HEK293 (cell line): Measurements from ENCODE around the gene RASSF3.

ENCODE experiments used
- BCL11B ChIP-seq: fragments of 450-650 bp; formaldehyde crosslinking; IDR thresholded peaks from 2 replicates; pipeline ENCODE4 v1.5.1; 2016; ENCODE audit warnings: low read depth, missing biosample characterization, missing genetic modification characterization
- FEZF1 ChIP-seq: fragments of 450-650 bp; formaldehyde crosslinking; IDR thresholded peaks from 2 replicates; pipeline ENCODE4 v1.5.1; 2016; ENCODE audit warnings: missing biosample characterization, missing genetic modification characterization
- GLI2 ChIP-seq: fragments of 450-650 bp; formaldehyde crosslinking; IDR thresholded peaks from 2 replicates; pipeline ENCODE4; 2017; ENCODE audit warnings: missing biosample characterization, missing genetic modification characterization, low read depth, borderline replicate concordance
- GLIS2 ChIP-seq: fragments of 450-650 bp; formaldehyde crosslinking; IDR thresholded peaks from 2 replicates; pipeline ENCODE4 v1.5.1; 2016; ENCODE audit warnings: missing biosample characterization, missing genetic modification characterization
- HOXC10 ChIP-seq: sonication (generic); formaldehyde crosslinking; IDR thresholded peaks from 2 replicates; pipeline ENCODE4 v1.8.1; 2023; ENCODE audit warnings: mild to moderate bottlenecking, missing genetic modification reagents
- KLF1 ChIP-seq: fragments of 450-650 bp; formaldehyde crosslinking; IDR thresholded peaks from 2 replicates; pipeline ENCODE4 v1.5.1; 2016; ENCODE audit warnings: missing biosample characterization, missing genetic modification characterization
- KLF7 ChIP-seq: fragments of 450-650 bp; formaldehyde crosslinking; IDR thresholded peaks from 2 replicates; pipeline ENCODE4 v1.5.1; 2016; ENCODE audit warnings: missing biosample characterization, missing genetic modification characterization, borderline replicate concordance
- MYNN ChIP-seq: fragments of 450-650 bp; formaldehyde crosslinking; IDR thresholded peaks from 2 replicates; pipeline ENCODE4 v1.5.1; 2016; ENCODE audit warnings: missing biosample characterization, missing genetic modification characterization, borderline replicate concordance
- OVOL3 ChIP-seq: fragments of 450-650 bp; formaldehyde crosslinking; IDR thresholded peaks from 2 replicates; pipeline ENCODE4 v1.5.1; 2016; ENCODE audit warnings: missing biosample characterization, missing genetic modification characterization
- SCRT1 ChIP-seq: fragments of 450-650 bp; formaldehyde crosslinking; IDR thresholded peaks from 2 replicates; pipeline ENCODE4 v1.5.1; 2016; ENCODE audit warnings: missing biosample characterization, missing genetic modification characterization, borderline replicate concordance
- SETDB1 ChIP-seq: IDR thresholded peaks from one replicate; pipeline ENCODE4 v1.6.1; 2017; ENCODE audit warnings: mild to moderate bottlenecking, low read length, moderate library complexity, mixed read lengths; ENCODE audit not compliant: insufficient read length
- SP2 ChIP-seq: fragments of 450-650 bp; formaldehyde crosslinking; IDR thresholded peaks from 2 replicates; pipeline ENCODE4 v1.5.1; 2016; ENCODE audit warnings: missing biosample characterization, missing genetic modification characterization
- TSHZ1 ChIP-seq: fragments of 450-650 bp; formaldehyde crosslinking; IDR thresholded peaks from 2 replicates; pipeline ENCODE4 v1.5.1; 2016; ENCODE audit warnings: missing biosample characterization, missing genetic modification characterization, borderline replicate concordance
- ZBTB11 ChIP-seq: fragments of 450-650 bp; formaldehyde crosslinking; conservative IDR thresholded peaks from 2 replicates; pipeline ENCODE4 v1.5.1; 2016; ENCODE audit warnings: low read depth, missing biosample characterization, missing genetic modification characterization
- ZBTB7A ChIP-seq: fragments of 450-650 bp; formaldehyde crosslinking; IDR thresholded peaks from 2 replicates; pipeline ENCODE4 v1.5.1; 2016; ENCODE audit warnings: low read depth, missing biosample characterization, missing genetic modification characterization
- ZBTB8A ChIP-seq: fragments of 450-650 bp; formaldehyde crosslinking; IDR thresholded peaks from 2 replicates; pipeline ENCODE4 v1.5.1; 2016; ENCODE audit warnings: missing biosample characterization, missing genetic modification characterization
- ZFHX2 ChIP-seq: fragments of 450-650 bp; formaldehyde crosslinking; conservative IDR thresholded peaks from 2 replicates; pipeline ENCODE4 v1.5.1; 2016; ENCODE audit warnings: missing biosample characterization, missing genetic modification characterization
- ZFP3 ChIP-seq: fragments of 450-650 bp; formaldehyde crosslinking; IDR thresholded peaks from 2 replicates; pipeline ENCODE4 v1.5.1; 2016; ENCODE audit warnings: low read depth, missing biosample characterization, missing genetic modification characterization
- ZNF184 ChIP-seq: fragments of 450-650 bp; IDR thresholded peaks from 2 replicates; pipeline ENCODE4 v1.5.1; 2018; ENCODE audit warnings: missing biosample characterization, mild to moderate bottlenecking, missing genetic modification characterization
- ZNF2 ChIP-seq: fragments of 450-650 bp; formaldehyde crosslinking; IDR thresholded peaks from 2 replicates; pipeline ENCODE4 v1.5.1; 2016; ENCODE audit warnings: missing biosample characterization, missing genetic modification characterization
- ZNF341 ChIP-seq: fragments of 450-650 bp; formaldehyde crosslinking; IDR thresholded peaks from 2 replicates; pipeline ENCODE4; 2016; ENCODE audit warnings: low read depth, missing biosample characterization, missing genetic modification characterization
- ZNF350 ChIP-seq: fragments of 450-650 bp; formaldehyde crosslinking; IDR thresholded peaks from 2 replicates; pipeline ENCODE4 v1.5.0; 2017; ENCODE audit warnings: missing biosample characterization, mild to moderate bottlenecking, missing genetic modification characterization
- ZNF366 ChIP-seq: fragments of 450-650 bp; formaldehyde crosslinking; conservative IDR thresholded peaks from 2 replicates; pipeline ENCODE4 v1.5.1; 2016; ENCODE audit warnings: missing biosample characterization, missing genetic modification characterization
- ZNF561 ChIP-seq: fragments of 450-650 bp; IDR thresholded peaks from 2 replicates; pipeline ENCODE4 v1.5.1; 2018; ENCODE audit warnings: missing biosample characterization, missing genetic modification characterization, borderline replicate concordance
- ZNF580 ChIP-seq: fragments of 450-650 bp; formaldehyde crosslinking; IDR thresholded peaks from 2 replicates; pipeline ENCODE4 v1.5.1; 2016; ENCODE audit warnings: missing biosample characterization, missing genetic modification characterization
- ZNF600 ChIP-seq: fragments of 450-650 bp; formaldehyde crosslinking; IDR thresholded peaks from 2 replicates; pipeline ENCODE4 v1.5.1; 2016; ENCODE audit warnings: missing biosample characterization, missing genetic modification characterization
- ZNF654 ChIP-seq: fragments of 450-650 bp; formaldehyde crosslinking; IDR thresholded peaks from 2 replicates; pipeline ENCODE4 v1.5.1; 2016; ENCODE audit warnings: low read depth, missing biosample characterization, missing genetic modification characterization
- ZNF692 ChIP-seq: fragments of 450-650 bp; formaldehyde crosslinking; IDR thresholded peaks from 2 replicates; pipeline ENCODE4 v1.5.1; 2016; ENCODE audit warnings: missing biosample characterization, missing genetic modification characterization
- ZNF776 ChIP-seq: fragments of 450-650 bp; formaldehyde crosslinking; IDR thresholded peaks from 2 replicates; pipeline ENCODE4 v1.5.0; 2017; ENCODE audit warnings: missing biosample characterization, missing genetic modification characterization, borderline replicate concordance
- ZNF792 ChIP-seq: fragments of 450-650 bp; formaldehyde crosslinking; IDR thresholded peaks from 2 replicates; pipeline ENCODE4 v1.5.1; 2016; ENCODE audit warnings: missing biosample characterization, missing genetic modification characterization
- ZSCAN4 ChIP-seq: fragments of 450-650 bp; formaldehyde crosslinking; IDR thresholded peaks from 2 replicates; pipeline ENCODE4 v1.5.1; 2017; ENCODE audit warnings: missing biosample characterization, missing genetic modification characterization

RASSF3 gene

GRCh38 chr12:64610079-64610659 lies at the start of gene RASSF3 (continued):
- TF ChIP-seq ZNF580 (tag by site-specific recombination), result no peak
- no peak for TF ChIP-seq GLI2 (tag by site-specific recombination)
- TF ChIP-seq ZNF184 (tag by site-specific recombination), result no peak
- 0 out of 2 replicates have a peak, but pooled peaks have one; percentile 38 for TF ChIP-seq HOXC10 (CRISPR knock-in tag)
- TF ChIP-seq ZNF350 (tag by site-specific recombination), result no peak
- TF ChIP-seq TSHZ1 (tag by site-specific recombination), result no peak
- no peak for TF ChIP-seq OVOL3 (tag by site-specific recombination)
- TF ChIP-seq ZNF776 (tag by site-specific recombination), result no peak
- TF ChIP-seq ZNF654 (tag by site-specific recombination), result no peak
- no peak for TF ChIP-seq ZNF792
- no peak for TF ChIP-seq KLF7 (tag by site-specific recombination)
- peak; percentile 60 for TF ChIP-seq KLF1
- TF ChIP-seq BCL11B (tag by site-specific recombination), result 0 out of 2 replicates have a peak, but pooled peaks have one; percentile 65
- no peak for TF ChIP-seq MYNN (tag by site-specific recombination)
- no peak for TF ChIP-seq ZNF366
- TF ChIP-seq ZBTB7A (tag by site-specific recombination), result 0 out of 2 replicates have a peak, but pooled peaks have one; percentile 54
- no peak for TF ChIP-seq SETDB1
- peak; percentile 69; the same call in 1 of the 2 replicates for TF ChIP-seq GLIS2 (tag by site-specific recombination)
- TF ChIP-seq ZNF341, result peak; percentile 33; the same call in 1 of the 2 replicates
- TF ChIP-seq ZNF600, result 0 out of 2 replicates have a peak, but pooled peaks have one; percentile 26
- peak; percentile 82 for TF ChIP-seq ZBTB8A (tag by site-specific recombination)
- 0 out of 2 replicates have a peak, but pooled peaks have one; percentile 42 for TF ChIP-seq ZNF692 (tag by site-specific recombination)
- peak; percentile 90 for TF ChIP-seq ZBTB11 (tag by site-specific recombination)
- TF ChIP-seq ZFHX2 (tag by site-specific recombination), result peak; percentile 90
- TF ChIP-seq ZFP3, result no peak
- peak; percentile 80 for TF ChIP-seq SP2 (tag by site-specific recombination)
- TF ChIP-seq ZSCAN4, result no peak
- 0 out of 2 replicates have a peak, but pooled peaks have one; percentile 25 for TF ChIP-seq ZNF2 (tag by site-specific recombination)
- TF ChIP-seq ZNF561 (tag by site-specific recombination), result 0 out of 2 replicates have a peak, but pooled peaks have one; percentile 8
- TF ChIP-seq SCRT1 (tag by site-specific recombination), result no peak
- TF ChIP-seq FEZF1 (tag by site-specific recombination), result no peak
- TF ChIP-seq, all 188 proteins: peak for 24
